GM10266 (cell line): ENCODE data around the gene TNFRSF21.

Source experiments
- DNase-seq: peaks from one replicate; pipeline ENCODE4 v3.0.0; 2012; ENCODE audit errors: extremely low spot score
- TF ChIP-seq, protein P1 (sequence below): IDR thresholded peaks from 2 replicates; pipeline ENCODE4 v1.5.1; 2012; ENCODE audit warnings: mild to moderate bottlenecking, low read depth; ENCODE audit not compliant: control insufficient read depth, insufficient read depth; ENCODE audit errors: missing control alignments

The TNFRSF21 gene

DNA sequence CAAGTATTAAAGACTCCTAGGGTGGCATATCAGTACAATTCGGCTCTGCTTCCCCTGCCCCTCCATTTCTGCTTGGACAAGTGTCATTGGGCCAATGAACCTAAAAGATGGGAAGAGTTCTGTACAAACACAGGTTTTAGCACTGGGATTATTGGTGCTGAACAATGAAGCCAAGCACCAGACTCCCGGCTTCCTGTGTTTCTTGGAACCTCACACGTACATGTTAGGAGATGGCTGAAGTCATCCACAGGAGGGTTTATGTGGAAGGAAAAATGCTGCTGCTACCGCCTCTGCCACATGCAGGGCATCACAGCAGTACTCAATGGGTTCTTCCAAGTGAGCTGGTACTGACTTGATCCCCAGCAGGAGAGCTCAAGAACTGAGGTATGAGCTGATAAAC lies 49.7 kb downstream of the TNFRSF21 start:
- TF ChIP-seq, protein P1, sequence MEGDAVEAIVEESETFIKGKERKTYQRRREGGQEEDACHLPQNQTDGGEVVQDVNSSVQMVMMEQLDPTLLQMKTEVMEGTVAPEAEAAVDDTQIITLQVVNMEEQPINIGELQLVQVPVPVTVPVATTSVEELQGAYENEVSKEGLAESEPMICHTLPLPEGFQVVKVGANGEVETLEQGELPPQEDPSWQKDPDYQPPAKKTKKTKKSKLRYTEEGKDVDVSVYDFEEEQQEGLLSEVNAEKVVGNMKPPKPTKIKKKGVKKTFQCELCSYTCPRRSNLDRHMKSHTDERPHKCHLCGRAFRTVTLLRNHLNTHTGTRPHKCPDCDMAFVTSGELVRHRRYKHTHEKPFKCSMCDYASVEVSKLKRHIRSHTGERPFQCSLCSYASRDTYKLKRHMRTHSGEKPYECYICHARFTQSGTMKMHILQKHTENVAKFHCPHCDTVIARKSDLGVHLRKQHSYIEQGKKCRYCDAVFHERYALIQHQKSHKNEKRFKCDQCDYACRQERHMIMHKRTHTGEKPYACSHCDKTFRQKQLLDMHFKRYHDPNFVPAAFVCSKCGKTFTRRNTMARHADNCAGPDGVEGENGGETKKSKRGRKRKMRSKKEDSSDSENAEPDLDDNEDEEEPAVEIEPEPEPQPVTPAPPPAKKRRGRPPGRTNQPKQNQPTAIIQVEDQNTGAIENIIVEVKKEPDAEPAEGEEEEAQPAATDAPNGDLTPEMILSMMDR = no peak
- DNase-seq = no peak

DNA sequence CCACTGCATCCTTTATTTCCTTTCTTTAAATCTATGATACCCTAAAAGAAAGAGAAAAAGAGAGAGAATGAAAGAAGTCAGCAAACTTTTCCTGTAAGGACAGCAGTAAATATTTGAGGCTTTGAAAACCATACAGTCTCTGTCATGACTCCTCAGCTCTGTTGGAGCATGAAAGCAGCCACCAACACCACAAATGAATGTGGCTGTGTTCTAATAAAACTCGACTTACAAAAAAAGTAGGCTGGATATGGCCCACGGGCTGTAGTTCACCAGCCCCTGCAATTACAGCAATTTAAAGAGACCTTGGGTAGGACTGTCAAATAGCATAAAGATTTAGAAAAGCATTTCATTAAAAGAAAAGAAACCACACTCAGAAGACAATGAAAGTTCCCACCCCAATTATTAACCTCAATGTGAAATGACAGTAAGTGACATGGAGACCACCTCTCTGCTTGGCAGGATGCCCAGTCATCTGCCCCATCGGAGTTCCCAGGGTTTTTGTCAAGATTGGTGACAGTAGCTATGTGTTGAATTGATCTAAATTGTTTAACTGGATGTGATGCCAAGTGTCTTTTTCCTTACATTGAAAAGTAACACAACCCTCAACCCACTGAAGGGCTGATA lies 50.9 kb downstream of the TNFRSF21 start:
- TF ChIP-seq, protein P1 = no peak
- no peak for DNase-seq

DNA sequence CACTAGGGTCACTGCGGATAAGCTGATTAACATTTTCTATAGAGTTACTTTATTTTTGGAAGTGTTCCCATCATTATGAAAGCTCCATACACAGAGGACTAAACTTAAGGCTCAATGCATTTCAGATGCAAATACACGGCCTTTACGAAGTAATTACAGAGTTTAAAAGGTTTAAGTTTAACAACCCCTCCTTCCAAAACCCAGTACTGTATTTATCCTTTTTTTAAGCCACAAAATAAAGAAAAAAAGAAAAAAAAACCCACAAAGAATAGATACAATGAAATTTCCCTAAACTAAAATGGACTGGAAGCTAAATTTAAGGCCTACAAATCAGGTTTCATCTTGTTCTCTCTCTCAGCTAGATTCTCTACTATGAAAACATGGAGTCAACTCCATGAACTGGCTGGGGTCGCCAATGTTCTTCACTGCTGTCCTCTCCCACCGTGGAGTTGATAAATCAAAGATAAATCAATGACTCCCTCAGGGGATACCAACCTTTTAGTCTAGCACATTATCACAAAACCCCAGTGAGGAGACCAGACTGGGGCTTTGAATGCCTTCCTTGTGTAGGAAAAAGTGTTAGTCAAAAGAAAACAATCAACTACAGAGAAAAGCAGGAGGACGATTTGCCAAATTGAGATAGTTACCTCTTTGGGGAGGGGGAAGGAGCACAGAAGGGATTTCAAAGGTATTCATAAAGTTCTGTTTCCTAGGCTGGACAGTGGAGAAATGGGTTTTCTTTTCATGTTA lies 52.5 kb downstream of the TNFRSF21 start:
- DNase-seq = no peak
- TF ChIP-seq, protein P1 = no peak

DNA sequence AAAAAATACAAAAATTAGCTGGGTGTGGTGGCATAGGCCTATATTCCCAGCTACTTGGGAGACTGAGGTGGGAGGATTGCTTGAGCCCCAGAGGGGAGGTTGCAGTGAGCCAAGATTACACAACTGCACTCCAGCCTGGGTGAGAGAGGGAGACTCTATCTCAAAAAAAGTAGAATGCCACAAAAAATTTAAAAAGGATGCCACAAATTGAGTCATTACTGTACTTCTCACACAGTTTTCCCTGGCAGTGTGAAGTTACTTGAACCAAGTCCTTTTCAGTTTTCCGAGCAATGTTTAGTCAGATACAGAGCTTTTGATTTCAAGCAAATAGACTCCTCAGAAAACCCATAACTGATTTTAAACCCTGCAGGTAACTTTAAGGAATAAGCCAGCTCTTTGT lies 53.3 kb downstream of the TNFRSF21 start:
- TF ChIP-seq, protein P1 = no peak
- DNase-seq = no peak

DNA sequence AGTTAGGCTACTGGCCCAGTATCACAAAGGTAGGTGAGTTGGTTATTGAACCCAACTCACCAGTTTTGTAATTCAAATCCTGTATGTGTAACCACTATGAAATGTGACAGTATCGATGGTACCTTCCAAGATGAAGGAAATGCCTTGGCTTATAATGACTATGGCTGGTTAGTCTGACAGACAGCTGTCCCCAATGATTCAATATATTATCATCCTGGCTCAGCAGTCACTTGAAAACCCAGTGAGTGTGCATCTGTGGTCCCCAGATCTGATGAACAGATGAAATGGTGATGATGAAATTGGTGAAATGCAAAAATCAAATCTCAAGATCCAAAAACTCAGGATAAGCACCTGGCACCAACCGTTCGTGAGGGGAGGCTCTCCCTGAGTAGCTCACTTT lies 54.8 kb downstream of the TNFRSF21 start:
- no peak for DNase-seq
- TF ChIP-seq, protein P1 = no peak

DNA sequence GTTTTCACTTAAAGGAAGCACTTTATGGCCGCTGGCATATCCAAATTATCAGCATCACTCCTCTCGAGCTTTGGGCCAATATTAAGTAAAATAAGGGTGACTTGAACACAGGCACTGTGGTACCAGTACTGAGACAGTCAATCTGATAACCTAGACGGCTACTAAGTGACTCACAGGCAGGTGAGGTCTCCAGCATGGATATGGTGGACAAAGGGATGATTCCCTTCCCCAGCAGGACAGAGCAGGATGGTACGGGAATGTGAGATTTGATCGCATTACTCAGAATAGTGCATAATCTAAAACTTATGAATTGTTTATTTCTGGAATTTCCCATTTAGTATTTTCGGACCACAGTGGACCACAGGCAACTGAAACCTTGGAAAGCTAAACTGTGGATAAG lies 55.7 kb downstream of the TNFRSF21 start:
- TF ChIP-seq, protein P1 = no peak
- no peak for DNase-seq

DNA sequence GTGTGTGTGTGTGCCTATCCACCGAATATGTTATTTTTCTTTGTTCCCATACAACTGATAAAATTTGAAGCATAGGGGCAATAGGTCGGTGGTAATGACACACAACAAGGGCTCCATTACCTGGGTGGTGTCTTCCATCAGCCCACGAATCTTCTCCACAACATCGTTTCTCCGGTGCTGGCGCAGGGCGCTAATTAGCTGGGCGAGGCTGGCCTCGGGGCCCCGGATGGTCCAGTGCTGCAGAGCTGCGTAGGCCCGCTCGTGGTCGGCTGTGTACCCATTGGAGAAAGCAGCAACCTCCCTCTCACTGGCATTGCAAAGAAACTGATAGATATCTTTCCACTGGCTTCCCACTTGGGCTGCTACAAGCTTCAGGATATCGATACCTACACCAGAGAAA lies 56.6 kb downstream of the TNFRSF21 start:
- TF ChIP-seq, protein P1 = no peak
- no peak for DNase-seq
